ENCODE data around the gene PSME3.
"Not testable (repeated sequence)": the region's sequence is repeated elsewhere in the genome, so short reads cannot be mapped to it uniquely, and the experiment has no call there.

PSME3 gene

GRCh38 chr17:42878123-42878880 is 45.1 kb downstream of the PSME3 start:
- DNase-seq (ENCODE audit: low spot score), result peak; percentile 66

GRCh38 chr17:42878924-42879595 is 45.9 kb downstream of the PSME3 start:
- no peak for DNase-seq (ENCODE audit: low spot score)

DNA sequence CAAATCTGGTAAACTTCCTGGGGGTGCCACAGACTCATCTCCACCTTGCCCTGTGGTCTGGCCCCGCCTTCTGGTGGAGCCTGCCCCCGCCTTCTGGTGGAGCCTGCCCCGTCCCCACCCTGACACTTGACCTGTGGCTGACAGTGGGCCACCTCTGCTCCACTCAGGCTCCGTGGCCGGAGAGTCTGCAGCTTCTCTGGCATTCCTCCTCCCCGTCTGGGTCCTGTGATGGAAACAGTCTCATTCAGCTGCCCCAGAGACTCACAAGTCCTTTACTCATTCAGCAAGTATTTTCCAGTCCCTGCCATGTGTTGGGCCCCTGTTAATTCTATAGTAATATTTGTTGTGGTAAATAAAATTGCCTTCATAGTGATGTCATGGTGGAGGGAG is 46.4 kb downstream of the PSME3 start:
- DNase-seq (ENCODE audit: low spot score), result no peak

- no peak for DNase-seq (ENCODE audit: low spot score)
Observed at GRCh38 chr17:42880776-42881310, 47.6 kb downstream of the PSME3 start.

DNA sequence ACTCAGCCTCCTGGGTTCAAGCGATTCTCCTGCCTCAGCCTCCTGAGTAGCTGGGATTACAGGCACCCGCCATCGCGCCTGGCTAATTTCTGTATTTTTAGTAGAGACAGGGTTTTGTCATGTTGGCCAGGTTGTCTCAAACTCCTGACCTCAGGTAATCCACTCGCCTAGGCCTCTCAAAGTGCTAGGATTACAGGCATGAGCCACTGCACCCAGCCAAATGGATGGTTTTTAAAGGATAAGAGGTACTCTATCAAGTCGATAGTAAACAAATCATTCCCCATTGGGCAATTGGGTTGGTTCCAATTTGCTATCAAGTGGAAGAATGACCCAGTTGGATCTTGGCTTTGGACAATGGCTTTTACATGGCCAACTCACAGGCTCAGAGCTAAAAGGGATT is 48.5 kb downstream of the PSME3 start:
- not testable (repeated sequence) for DNase-seq (ENCODE audit: low spot score)

GRCh38 chr17:42882166-42882565 is 49.0 kb downstream of the PSME3 start:
- DNase-seq (ENCODE audit: low spot score), result no peak

GRCh38 chr17:42883802-42884558 is 50.8 kb downstream of the PSME3 start:
- no peak for DNase-seq (ENCODE audit: low spot score)

DNA sequence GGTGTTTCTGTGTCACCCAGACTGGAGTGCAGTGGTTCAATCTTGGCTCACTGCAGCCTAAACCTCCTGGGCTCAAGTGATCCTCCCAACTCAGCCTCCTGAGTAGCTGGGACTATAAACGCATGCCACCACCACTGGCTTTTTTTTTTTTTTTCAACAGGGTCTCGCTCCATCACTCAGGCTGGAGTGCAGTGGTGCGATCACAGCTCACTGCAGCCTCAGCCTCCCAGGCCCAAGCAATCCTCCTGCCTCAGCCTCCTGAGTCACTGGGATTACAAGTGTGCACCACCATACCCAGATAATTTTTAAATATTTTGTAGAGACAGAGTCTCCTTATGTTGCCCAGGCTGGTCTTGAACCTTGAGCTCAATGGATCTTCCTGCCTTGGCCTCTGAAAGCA is 52.6 kb downstream of the PSME3 start:
- DNase-seq (ENCODE audit: low spot score), result not testable (repeated sequence)

GRCh38 chr17:42886283-42887176 is 53.3 kb downstream of the PSME3 start:
- DNase-seq (ENCODE audit: low spot score), result peak; percentile 74

DNA sequence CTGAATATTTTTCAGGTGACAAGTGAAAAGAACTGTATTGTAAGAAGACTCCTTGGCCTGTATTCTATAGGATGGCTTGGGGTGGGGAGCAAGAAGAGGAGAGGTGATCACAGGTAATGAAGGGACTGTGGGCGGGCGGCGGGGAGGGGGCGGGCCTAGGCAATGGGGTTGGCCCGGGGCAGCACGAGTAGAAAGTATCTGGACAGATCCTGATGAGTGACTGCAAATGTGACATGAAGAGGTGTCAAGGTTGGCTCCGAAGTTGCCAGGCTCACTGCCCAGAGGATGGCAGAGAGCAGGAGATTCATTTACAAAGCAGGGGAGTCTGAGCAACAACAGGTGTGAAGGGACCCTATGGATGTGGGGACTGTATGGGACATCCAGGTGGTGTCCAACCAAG is 56.6 kb downstream of the PSME3 start:
- no peak for DNase-seq (ENCODE audit: low spot score)

- peak; percentile 68 for DNase-seq (ENCODE audit: low spot score)
Observed at GRCh38 chr17:42891539-42892152, 58.4 kb downstream of the PSME3 start.

- no peak for DNase-seq (ENCODE audit: low spot score)
Observed at GRCh38 chr17:42893359-42893758, 60.2 kb downstream of the PSME3 start.

Measured in HuH-7 (cell line).